ENCODE data around the gene INPP5K. TPM values are rescaled to one million over a fixed set of nuclear protein-coding genes. Genes with fewer than 3 reads are reported as not detected.

INPP5K gene
- total and polyA plus RNA-seq, 2 of the 4 experiments (the other 2 are of a cell fraction) = 14.9 to 17.4 TPM

DNA sequence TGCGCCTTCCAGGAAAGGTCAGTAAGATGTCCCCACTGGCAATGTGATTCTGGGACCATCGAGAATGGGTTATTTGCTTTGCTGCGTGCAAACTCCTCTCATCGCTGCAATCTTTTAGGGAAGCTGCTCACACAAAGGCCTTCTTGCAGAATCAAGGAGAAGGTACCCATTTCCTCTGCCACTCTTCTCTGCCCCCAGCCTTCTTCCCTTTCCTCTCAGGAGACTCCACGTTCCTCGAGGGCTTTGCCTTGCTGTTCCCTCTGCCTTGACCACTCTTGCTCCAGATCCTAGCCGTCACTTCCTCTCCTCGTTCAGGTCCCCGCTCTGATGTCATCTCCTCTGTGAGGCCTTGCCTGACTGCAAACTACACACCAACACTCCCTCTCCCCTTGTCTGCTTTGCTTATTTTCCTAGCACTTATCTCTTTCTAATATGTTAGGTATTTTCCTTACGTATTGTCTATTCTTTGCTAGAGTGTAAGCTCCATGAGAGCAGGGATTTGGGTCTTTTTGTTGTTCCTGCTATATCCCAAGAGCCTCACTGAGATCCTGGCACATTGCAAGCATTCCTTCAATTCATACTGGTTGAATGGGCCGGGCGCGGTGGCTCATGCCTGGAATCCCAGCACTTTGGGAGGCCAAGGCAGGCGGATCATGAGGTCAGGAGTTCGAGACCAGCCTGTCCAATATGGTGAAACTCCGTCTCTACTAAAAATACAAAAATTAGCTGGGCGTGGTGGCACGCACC, 55.0 kb downstream of the INPP5K start:
- Histone ChIP-seq H3K14ac (replicated peaks; ENCODE audit: low read depth, low read length) (no peak overlapping the region), H3K9ac (ENCODE audit: low read depth, low read length) (no peak overlapping the region), H2BK120ac (ENCODE audit: low read depth, low read length) (no peak overlapping the region), H4K91ac (ENCODE audit: insufficient read depth, low read depth, low read length) (no peak overlapping the region), H2AK5ac (ENCODE audit: low read depth, low read length) (no peak overlapping the region), H3K56ac (ENCODE audit: extremely low read depth, insufficient read depth, low read length) (no peak overlapping the region), H2AFZ (replicated peaks; ENCODE audit: low read length, poor library complexity) (no peak overlapping the region), H3K9me3 (ENCODE audit: control insufficient read depth, insufficient read depth, low read length) (no peaks in the 10 kb centered on the region), H2BK5ac (ENCODE audit: low read depth, low read length, poor library complexity, severe bottlenecking) (no peak overlapping the region), H3K18ac (ENCODE audit: low read depth, low read length) (no peak overlapping the region), H2BK15ac (ENCODE audit: low read depth, low read length) (no peak overlapping the region), H3K27ac (ENCODE audit: insufficient read depth, low read length) (no peak overlapping the region), H2AK9ac (replicated peaks; ENCODE audit: low read depth, low read length, poor library complexity) (no peak overlapping the region), H3K4me1 (ENCODE audit: control insufficient read depth, insufficient read depth, low read length) (peaks cover 4% of the 10 kb centered on the region), H4K5ac (ENCODE audit: low read depth, low read length) (no peak overlapping the region), H4K8ac (ENCODE audit: low read depth in 2 of 2, low read length in 2 of 2) (no peak overlapping the region), H3K9me1 (ENCODE audit: insufficient read depth, low read length) (peaks cover 17% of the 10 kb centered on the region), H3K4me2 (ENCODE audit: low read depth, low read length) (no peak overlapping the region), H2BK20ac (ENCODE audit: low read depth, low read length) (no peak overlapping the region), H3K79me1 (ENCODE audit: low read depth in 1 of 2, low read length in 2 of 2) (peaks cover 0 to 31% of the 10 kb centered on the region in 2 experiments; a peak in 2 of 4 replicates), H3K4me3 (ENCODE audit: insufficient read depth, low read depth, low read length) (no peak overlapping the region), H4K20me1 (ENCODE audit: insufficient read depth, low read length) (peaks cover 2% of the 10 kb centered on the region), H3K27me3 (ENCODE audit: control insufficient read depth, insufficient read depth, low read length) (no peaks in the 10 kb centered on the region), H3K4ac (ENCODE audit: low read depth, low read length) (no peak overlapping the region), H3K36me3 (ENCODE audit: control insufficient read depth, insufficient read depth, low read length) (peaks cover 36% of the 10 kb centered on the region), H3K23ac (ENCODE audit: low read depth, low read length) (no peak overlapping the region; the same call in 1 of the 2 replicates)
- POLR2A ChIA-PET (ENCODE audit: unreplicated experiment) = no interaction called here
- in situ Hi-C loops (cut with MboI; ENCODE audit: low sequenced_read_pairs) (no loop called here), dilution Hi-C loops (cut with HindIII; ENCODE audit: low sequenced_read_pairs, unreplicated experiment) (no loop called here), intact Hi-C loops (cut with micrococcal nuclease) (no loop called here)
- TF ChIP-seq POLR2A (IDR thresholded peaks at IDR 0.05; ENCODE audit: low read depth, low read length) (no peak), MAFK (IDR thresholded peaks at IDR 0.05; ENCODE audit: low read depth, low read length) (no peak), USF2 (IDR thresholded peaks at IDR 0.05; ENCODE audit: low read depth, low read length) (no peak), MXI1 (IDR thresholded peaks at IDR 0.05; ENCODE audit: borderline replicate concordance, low read depth, low read length) (no peak), CHD1 (IDR thresholded peaks at IDR 0.05; ENCODE audit: low read depth, low read length) (no peak), RAD21 (IDR thresholded peaks at IDR 0.05; ENCODE audit: low read length) (no peak), RCOR1 (IDR thresholded peaks at IDR 0.05; ENCODE audit: insufficient replicate concordance, low read length) (no peak), SMC3 (IDR thresholded peaks at IDR 0.05; ENCODE audit: low read depth, low read length) (no peak), NFE2L2 (IDR thresholded peaks at IDR 0.05; ENCODE audit: low read depth, low read length) (no peak), BHLHE40 (IDR thresholded peaks at IDR 0.05; ENCODE audit: low read depth, low read length) (no peak), FOS (IDR thresholded peaks at IDR 0.05; ENCODE audit: low read depth, low read length) (no peak)
- TF ChIP-seq, protein P1, sequence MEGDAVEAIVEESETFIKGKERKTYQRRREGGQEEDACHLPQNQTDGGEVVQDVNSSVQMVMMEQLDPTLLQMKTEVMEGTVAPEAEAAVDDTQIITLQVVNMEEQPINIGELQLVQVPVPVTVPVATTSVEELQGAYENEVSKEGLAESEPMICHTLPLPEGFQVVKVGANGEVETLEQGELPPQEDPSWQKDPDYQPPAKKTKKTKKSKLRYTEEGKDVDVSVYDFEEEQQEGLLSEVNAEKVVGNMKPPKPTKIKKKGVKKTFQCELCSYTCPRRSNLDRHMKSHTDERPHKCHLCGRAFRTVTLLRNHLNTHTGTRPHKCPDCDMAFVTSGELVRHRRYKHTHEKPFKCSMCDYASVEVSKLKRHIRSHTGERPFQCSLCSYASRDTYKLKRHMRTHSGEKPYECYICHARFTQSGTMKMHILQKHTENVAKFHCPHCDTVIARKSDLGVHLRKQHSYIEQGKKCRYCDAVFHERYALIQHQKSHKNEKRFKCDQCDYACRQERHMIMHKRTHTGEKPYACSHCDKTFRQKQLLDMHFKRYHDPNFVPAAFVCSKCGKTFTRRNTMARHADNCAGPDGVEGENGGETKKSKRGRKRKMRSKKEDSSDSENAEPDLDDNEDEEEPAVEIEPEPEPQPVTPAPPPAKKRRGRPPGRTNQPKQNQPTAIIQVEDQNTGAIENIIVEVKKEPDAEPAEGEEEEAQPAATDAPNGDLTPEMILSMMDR (conservative IDR thresholded peaks at IDR 0.05; ENCODE audit: low read depth, low read length) = no peak
- TF ChIP-seq, protein P2, sequence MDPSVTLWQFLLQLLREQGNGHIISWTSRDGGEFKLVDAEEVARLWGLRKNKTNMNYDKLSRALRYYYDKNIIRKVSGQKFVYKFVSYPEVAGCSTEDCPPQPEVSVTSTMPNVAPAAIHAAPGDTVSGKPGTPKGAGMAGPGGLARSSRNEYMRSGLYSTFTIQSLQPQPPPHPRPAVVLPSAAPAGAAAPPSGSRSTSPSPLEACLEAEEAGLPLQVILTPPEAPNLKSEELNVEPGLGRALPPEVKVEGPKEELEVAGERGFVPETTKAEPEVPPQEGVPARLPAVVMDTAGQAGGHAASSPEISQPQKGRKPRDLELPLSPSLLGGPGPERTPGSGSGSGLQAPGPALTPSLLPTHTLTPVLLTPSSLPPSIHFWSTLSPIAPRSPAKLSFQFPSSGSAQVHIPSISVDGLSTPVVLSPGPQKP (IDR thresholded peaks at IDR 0.05; ENCODE audit: borderline replicate concordance, low read depth, low read length) = no peak
- no peak for DNase-seq
- 94% methylated on average over 10 of the region's 18 CpGs; no CpG with 5 or more reads in 1 of the 2 experiments for WGBS, 2 experiments (ENCODE audit: extremely low coverage in 2 of 2, insufficient read length in 1 of 2)
- CTCF ChIA-PET = interaction anchor here (0.7 kb wide), 1 partner anchor 96 kb away, joined by 3 read pairs; no protein-coding TSS in a partner anchor
- no peak for ATAC-seq (ENCODE audit: low read depth)
- no TSS peak for BruUV-seq (replicated peaks)

Data from IMR-90 (cell line).